Fibroblast of lung (primary cell): Measurements from ENCODE around the gene TJP2. TPM values are rescaled to one million over a fixed set of nuclear protein-coding genes. Genes with fewer than 3 reads are reported as not detected.

ENCODE experiments used
- DNase-seq, 2 donors: peaks; one replicate each; pipeline versions ENCODE4 v3.0.0 to v3.0.0-alpha.2; 2010; ENCODE audit warnings: low read depth in 2 of 2
- H2AFZ ChIP-seq: 2 replicates; pipeline ENCODE4 v1.5.1; 2012; ENCODE audit warnings: low read length, control low read depth, inconsistent platforms
- H3K27ac ChIP-seq: 2 replicates; pipeline ENCODE4 v1.5.1; 2011; ENCODE audit warnings: low read length, control low read depth; ENCODE audit not compliant: insufficient read depth
- H3K27me3 ChIP-seq: 2 replicates; pipeline ENCODE4 v1.5.1; 2011; ENCODE audit warnings: mild to moderate bottlenecking, low read length; ENCODE audit not compliant: control insufficient read depth, insufficient read depth
- H3K36me3 ChIP-seq: 2 replicates; pipeline ENCODE4 v1.5.1; 2011; ENCODE audit warnings: low read length; ENCODE audit not compliant: control insufficient read depth, insufficient read depth
- H3K4me1 ChIP-seq: 2 replicates; pipeline ENCODE4 v1.5.1; 2011; ENCODE audit warnings: low read length; ENCODE audit not compliant: control insufficient read depth, insufficient read depth; ENCODE audit errors: extremely low read depth
- H3K4me2 ChIP-seq: 2 replicates; pipeline ENCODE4 v1.5.1; 2011; ENCODE audit warnings: low read length, control low read depth; ENCODE audit not compliant: insufficient read depth; ENCODE audit errors: extremely low read depth
- H3K4me3 ChIP-seq, 4 experiments: fragments of 200-600 bp in 1 of 4; sonication (generic) in 1 of 4; replicated peaks in 1 of 4; 2 replicates each; pipeline ENCODE4 v1.5.1; 2011 to 2016; ENCODE audit warnings: low read length in 4 of 4, low read depth in 3 of 4, mild to moderate bottlenecking in 3 of 4, control low read depth in 2 of 4, inconsistent platforms in 1 of 4, mixed read lengths in 1 of 4; ENCODE audit not compliant: insufficient read depth in 1 of 4; ENCODE audit errors: control extremely low read depth in 1 of 4
- H3K79me2 ChIP-seq: 2 replicates; pipeline ENCODE4 v1.5.1; 2012; ENCODE audit warnings: mild to moderate bottlenecking, low read length, inconsistent platforms; ENCODE audit not compliant: control insufficient read depth, insufficient read depth
- H3K9ac ChIP-seq: 2 replicates; pipeline ENCODE4 v1.5.1; 2011; ENCODE audit warnings: mild to moderate bottlenecking, low read length, control low read depth; ENCODE audit not compliant: insufficient read depth
- H3K9me3 ChIP-seq: 2 replicates; pipeline ENCODE4 v1.5.1; 2012; ENCODE audit warnings: low read depth, low read length; ENCODE audit not compliant: control insufficient read depth, insufficient read depth
- H4K20me1 ChIP-seq: 2 replicates; pipeline ENCODE4 v1.5.1; 2011; ENCODE audit warnings: low read length; ENCODE audit not compliant: control insufficient read depth, insufficient read depth; ENCODE audit errors: extremely low read depth
- EZH2 ChIP-seq: IDR thresholded peaks from 2 replicates; pipeline ENCODE4 v1.5.1; 2012; ENCODE audit warnings: low read length, control low read depth, mild to moderate bottlenecking; ENCODE audit errors: missing control alignments
- polyA plus RNA-seq, 2 donors: library from polyadenylated mRNA; depleted of rRNA in 1 of 2; stranded (reverse) in 1 of 2; unstranded in 1 of 2; fragments of >200 nt; gene quantifications; 2 replicates each; pipeline ENCODE4 v1.2.1, GENCODE V29; 2011 to 2012; ENCODE audit warnings: missing spikeins in 1 of 2
- total RNA-seq: library from RNA; depleted of rRNA; stranded (reverse); fragments of >200 nt; gene quantifications from 2 replicates; pipeline ENCODE4 v1.2.1, GENCODE V29; 2014
- TF ChIP-seq, protein P1 (sequence below), 2 donors: IDR thresholded peaks in 1 of 2; conservative IDR thresholded peaks in 1 of 2; 1 replicate in 1 of 2; 2 replicates in 1 of 2; pipeline ENCODE4 v1.5.1; 2011 to 2012; ENCODE audit warnings: low read length in 2 of 2, control low read depth in 1 of 2, inconsistent platforms in 1 of 2, low read depth in 1 of 2, mild to moderate bottlenecking in 1 of 2

Gene TJP2
- total and polyA plus RNA-seq, 2 donors (not counting 1 experiment from before 2014, with no cell fraction given) = 25.9 to 36.5 TPM

GRCh38 chr9:69248005-69248404 lies 73.9 kb downstream of the TJP2 start:
- Histone ChIP-seq H3K4me3 (no peak overlapping the region), H3K4me1 (no peaks in the 10 kb centered on the region), H3K36me3 (peaks cover 7% of the 10 kb centered on the region), H3K4me2 (no peak overlapping the region), H3K79me2 (no peaks in the 10 kb centered on the region), H3K27ac (no peak overlapping the region), H4K20me1 (no peaks in the 10 kb centered on the region), H3K9ac (no peak overlapping the region), H3K27me3 (no peaks in the 10 kb centered on the region), H2AFZ (no peak overlapping the region), H3K9me3 (no peaks in the 10 kb centered on the region)
- no peak for TF ChIP-seq EZH2
- TF ChIP-seq, protein P1, sequence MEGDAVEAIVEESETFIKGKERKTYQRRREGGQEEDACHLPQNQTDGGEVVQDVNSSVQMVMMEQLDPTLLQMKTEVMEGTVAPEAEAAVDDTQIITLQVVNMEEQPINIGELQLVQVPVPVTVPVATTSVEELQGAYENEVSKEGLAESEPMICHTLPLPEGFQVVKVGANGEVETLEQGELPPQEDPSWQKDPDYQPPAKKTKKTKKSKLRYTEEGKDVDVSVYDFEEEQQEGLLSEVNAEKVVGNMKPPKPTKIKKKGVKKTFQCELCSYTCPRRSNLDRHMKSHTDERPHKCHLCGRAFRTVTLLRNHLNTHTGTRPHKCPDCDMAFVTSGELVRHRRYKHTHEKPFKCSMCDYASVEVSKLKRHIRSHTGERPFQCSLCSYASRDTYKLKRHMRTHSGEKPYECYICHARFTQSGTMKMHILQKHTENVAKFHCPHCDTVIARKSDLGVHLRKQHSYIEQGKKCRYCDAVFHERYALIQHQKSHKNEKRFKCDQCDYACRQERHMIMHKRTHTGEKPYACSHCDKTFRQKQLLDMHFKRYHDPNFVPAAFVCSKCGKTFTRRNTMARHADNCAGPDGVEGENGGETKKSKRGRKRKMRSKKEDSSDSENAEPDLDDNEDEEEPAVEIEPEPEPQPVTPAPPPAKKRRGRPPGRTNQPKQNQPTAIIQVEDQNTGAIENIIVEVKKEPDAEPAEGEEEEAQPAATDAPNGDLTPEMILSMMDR (conservative IDR thresholded peaks at IDR 0.05 in 1 of 2, IDR thresholded peaks at IDR 0.05 in 1 of 2; ENCODE audit: low read depth in 1 of 2, low read length in 2 of 2) = no peak
- DNase-seq = no peak

DNA sequence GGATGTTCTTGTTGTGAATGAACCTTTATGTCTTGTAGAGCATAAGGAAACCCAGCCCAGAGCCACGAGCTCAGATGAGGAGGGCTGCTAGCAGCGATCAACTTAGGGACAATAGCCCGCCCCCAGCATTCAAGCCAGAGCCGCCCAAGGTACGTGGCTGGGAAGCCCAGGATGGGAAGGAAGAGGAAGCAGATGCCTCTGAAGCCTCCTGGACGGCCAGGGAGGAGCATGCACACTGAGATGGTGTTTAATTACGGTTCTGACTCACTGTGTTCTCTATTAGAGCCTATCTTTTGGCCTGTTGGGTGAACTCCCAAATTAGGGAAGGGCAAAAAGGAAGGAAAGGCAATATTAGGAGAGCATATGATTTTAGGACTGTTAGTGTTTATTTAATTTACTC lies 75.3 kb downstream of the TJP2 start:
- Histone ChIP-seq H3K4me2 (no peak overlapping the region), H3K36me3 (peaks cover 10% of the 10 kb centered on the region), H3K9me3 (no peaks in the 10 kb centered on the region), H2AFZ (no peak overlapping the region), H3K27ac (no peak overlapping the region), H3K4me1 (no peaks in the 10 kb centered on the region), H3K79me2 (no peaks in the 10 kb centered on the region), H3K9ac (no peak overlapping the region), H3K4me3 (no peak overlapping the region), H4K20me1 (no peaks in the 10 kb centered on the region), H3K27me3 (no peaks in the 10 kb centered on the region)
- TF ChIP-seq, protein P1 (conservative IDR thresholded peaks at IDR 0.05 in 1 of 2, IDR thresholded peaks at IDR 0.05 in 1 of 2; ENCODE audit: low read depth in 1 of 2, low read length in 2 of 2) = no peak
- no peak for TF ChIP-seq EZH2
- peak; percentile 2 to 8 for DNase-seq

DNA sequence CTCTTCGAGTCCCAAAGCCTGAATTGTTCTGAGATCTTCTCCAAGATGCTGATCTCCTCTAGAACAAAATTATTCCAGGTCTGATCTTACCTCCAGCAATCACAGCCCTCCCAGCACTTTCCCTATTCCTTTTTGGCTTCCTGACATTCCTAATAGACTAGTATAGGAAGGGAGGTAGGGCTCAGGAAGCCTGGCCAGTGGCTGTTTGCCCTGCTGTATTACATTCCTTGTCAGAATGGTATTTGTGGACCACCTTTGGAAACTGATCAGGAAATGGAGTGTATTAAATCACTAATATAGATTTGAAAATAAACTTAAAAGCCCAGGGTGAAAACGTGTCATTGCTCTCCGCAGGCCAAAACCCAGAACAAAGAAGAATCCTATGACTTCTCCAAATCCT lies 76.6 kb downstream of the TJP2 start:
- H3K27me3 ChIP-seq = no peaks in the 10 kb centered on the region
- no peaks in the 10 kb centered on the region for H4K20me1 ChIP-seq
- H2AFZ ChIP-seq = no peak overlapping the region
- no peak overlapping the region for H3K9ac ChIP-seq
- H3K4me2 ChIP-seq = no peak overlapping the region
- DNase-seq = no peak
- no peaks in the 10 kb centered on the region for H3K4me1 ChIP-seq
- peaks cover 10% of the 10 kb centered on the region for H3K36me3 ChIP-seq
- H3K27ac ChIP-seq = no peak overlapping the region
- H3K79me2 ChIP-seq = no peaks in the 10 kb centered on the region
- H3K4me3 ChIP-seq = no peak overlapping the region
- TF ChIP-seq EZH2 = no peak
- TF ChIP-seq, protein P1 (conservative IDR thresholded peaks at IDR 0.05 in 1 of 2, IDR thresholded peaks at IDR 0.05 in 1 of 2; ENCODE audit: low read depth in 1 of 2, low read length in 2 of 2) = no peak
- no peaks in the 10 kb centered on the region for H3K9me3 ChIP-seq
